DMS153 treated with DMSO at 0.1 percent for 48 hours (cell line): ENCODE measurements around the gene CAMK2B.

Experiments
- DNase-seq: peaks from one replicate; lab custom pipeline; 2025; ENCODE audit not compliant: unreplicated experiment; lab: John Stamatoyannopoulos, UW

The CAMK2B gene

DNA sequence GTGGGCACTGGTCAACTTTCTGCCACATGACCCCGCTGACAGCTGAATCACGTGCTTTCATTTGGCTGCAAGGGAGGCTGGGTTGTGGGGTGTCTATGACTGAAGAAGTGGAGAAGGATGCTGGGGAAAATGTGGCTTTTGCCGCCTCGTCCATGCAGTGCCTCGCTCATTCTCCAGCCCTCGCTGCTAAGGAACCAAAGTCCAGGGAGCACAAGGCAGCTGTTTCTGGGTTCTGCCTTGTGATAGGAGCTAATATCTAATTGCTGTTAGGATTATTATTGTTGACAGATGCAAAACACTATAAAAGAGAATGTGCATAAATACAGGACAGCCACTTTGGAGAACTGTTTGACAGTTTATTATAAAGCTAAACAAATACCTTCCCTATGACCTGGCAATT, 4.9 kb upstream of the CAMK2B start:
- DNase-seq: no peak

- DNase-seq: no peak
Observed at GRCh38 chr7:44329888-44330287, 4.5 kb upstream of the CAMK2B start.

GRCh38 chr7:44329081-44329480, 3.7 kb upstream of the CAMK2B start:
- DNase-seq: no peak

GRCh38 chr7:44327981-44328380, 2.6 kb upstream of the CAMK2B start:
- DNase-seq: no peak

GRCh38 chr7:44326261-44327125, 1.1 kb upstream of the CAMK2B start:
- DNase-seq: no peak

DNA sequence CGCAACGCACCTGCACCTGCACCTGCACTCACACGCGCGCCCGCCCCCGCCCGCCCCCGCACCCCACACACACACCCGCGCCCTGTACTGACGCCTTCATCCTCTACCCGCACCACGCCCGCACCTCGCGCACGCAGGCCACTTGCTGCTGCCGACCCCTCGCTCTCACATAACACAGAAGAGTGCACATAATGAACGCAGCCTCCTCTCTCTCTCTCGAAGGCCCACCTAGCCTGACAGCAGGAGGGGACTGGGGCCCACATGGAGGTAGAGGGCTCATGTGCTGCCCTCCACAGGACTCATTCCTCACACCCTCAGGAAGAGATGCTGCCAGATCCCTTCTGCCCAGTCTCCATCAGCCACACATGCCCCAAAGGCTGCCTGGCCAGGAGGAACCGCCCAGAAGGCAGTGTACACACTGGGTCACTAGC, 432 bp upstream of the CAMK2B start:
- no peak for DNase-seq

- DNase-seq: no peak
Observed at GRCh38 chr7:44324481-44325200, 753 bp downstream of the CAMK2B start.

DNA sequence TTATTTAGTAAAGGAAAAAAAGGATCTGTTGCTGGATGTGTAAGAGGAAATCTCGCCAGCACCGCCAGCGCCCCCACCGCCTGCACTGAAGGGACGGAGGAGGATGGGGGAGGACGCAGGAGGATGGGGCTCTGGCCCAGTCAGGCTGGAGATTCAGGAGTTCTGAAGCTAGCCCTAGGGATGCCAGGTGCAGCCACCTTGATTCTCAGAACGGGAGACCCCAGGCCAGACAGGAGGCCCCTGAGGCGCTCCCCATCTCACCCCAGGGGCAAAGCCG, 1.3 kb downstream of the CAMK2B start:
- DNase-seq: no peak

GRCh38 chr7:44323381-44324203, 1.8 kb downstream of the CAMK2B start:
- DNase-seq: no peak

- DNase-seq: no peak
Observed at GRCh38 chr7:44322631-44323363, 2.6 kb downstream of the CAMK2B start.

GRCh38 chr7:44321796-44322195, 3.6 kb downstream of the CAMK2B start:
- no peak for DNase-seq

DNA sequence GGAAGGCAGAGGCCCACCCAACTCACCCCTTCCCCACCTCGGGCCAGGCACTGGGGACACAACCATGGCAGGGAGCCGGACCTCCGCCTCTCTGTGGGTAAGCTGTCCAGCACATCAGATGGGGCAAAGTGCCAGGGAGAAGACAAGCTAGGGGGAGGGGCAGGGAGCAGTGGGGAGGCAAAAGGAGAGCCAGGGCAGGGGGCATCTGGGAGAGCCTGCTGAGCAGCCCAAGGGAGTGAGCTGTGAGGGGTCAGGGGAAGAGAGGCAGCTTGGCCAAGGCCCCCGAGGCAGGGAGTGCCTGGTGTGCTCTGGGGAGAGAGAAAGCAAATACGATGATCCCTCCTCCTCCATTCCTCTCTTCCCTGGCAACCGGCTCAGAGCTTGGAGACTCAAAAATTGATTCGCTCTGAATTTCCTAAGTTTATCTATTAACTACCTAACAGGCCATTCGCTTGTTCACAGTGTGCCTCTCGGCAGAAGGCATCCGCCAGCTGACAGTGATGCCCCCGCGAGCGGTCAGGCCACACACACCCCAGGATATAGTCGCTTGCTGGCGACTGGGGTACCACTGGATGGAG, 4.5 kb downstream of the CAMK2B start:
- DNase-seq: no peak

DNA sequence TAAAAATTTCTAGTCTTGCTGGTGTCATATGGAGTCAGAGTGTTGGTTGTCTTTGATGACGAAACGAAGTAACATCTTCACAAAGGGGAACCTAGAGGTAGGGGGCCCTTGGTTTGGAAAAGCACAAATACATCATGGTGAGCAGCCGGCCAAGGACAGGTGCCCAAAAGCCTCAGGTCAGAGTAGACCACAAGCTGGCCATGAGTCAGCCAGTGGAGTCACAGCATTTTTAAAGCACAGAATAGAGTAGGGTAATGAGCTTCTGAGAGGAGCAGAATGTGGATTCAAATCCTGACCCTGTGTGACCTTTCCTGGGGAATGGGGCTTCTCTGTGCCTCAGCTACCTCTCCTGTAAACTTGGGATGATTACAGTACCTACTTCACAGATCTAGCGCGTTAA, 5.3 kb downstream of the CAMK2B start:
- DNase-seq: no peak

GRCh38 chr7:44318332-44318731, 7.1 kb downstream of the CAMK2B start:
- no peak for DNase-seq

- DNase-seq: no peak
Observed at GRCh38 chr7:44315301-44315903, 10.0 kb downstream of the CAMK2B start.

DNA sequence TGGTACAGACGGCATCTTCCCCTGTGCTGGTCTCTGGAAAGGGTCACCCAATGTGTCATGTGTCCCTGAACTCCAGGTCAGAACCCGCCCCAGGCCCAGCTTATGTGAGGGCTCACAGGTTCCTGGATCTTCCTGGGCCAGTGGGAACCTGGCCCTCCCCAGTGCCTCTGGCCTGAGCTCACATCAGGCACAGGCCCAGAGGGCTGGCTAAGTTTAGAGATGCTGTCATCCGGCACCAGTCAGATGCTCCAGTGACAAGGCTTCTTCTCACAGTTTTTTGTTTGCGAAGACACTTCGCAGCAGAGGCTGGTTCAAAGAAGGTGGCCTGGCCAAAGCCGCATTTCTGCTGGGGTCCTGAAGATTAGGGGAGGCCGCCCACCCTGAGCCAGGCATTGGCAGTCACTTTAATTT, 11.8 kb downstream of the CAMK2B start:
- DNase-seq: no peak

DNA sequence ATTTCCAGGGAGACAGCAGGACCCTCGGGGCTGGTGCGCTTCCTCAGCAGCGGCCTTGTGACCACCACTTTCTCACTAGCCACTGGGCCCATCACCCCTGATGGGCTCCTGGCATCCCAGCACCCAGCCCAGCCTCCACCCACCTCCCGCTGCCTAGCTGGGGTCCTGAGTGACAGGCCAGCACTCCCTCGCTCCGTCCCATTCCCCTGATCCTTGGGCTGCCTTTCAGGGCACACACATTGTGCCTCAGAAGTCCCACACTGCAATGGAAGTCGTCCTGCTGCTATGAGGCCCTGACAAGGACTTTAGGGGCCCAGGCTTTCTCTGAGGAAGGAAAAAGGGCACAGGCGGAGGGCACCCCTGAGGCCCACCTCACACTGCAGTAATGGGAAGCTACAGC, 12.4 kb downstream of the CAMK2B start:
- DNase-seq: no peak

DNA sequence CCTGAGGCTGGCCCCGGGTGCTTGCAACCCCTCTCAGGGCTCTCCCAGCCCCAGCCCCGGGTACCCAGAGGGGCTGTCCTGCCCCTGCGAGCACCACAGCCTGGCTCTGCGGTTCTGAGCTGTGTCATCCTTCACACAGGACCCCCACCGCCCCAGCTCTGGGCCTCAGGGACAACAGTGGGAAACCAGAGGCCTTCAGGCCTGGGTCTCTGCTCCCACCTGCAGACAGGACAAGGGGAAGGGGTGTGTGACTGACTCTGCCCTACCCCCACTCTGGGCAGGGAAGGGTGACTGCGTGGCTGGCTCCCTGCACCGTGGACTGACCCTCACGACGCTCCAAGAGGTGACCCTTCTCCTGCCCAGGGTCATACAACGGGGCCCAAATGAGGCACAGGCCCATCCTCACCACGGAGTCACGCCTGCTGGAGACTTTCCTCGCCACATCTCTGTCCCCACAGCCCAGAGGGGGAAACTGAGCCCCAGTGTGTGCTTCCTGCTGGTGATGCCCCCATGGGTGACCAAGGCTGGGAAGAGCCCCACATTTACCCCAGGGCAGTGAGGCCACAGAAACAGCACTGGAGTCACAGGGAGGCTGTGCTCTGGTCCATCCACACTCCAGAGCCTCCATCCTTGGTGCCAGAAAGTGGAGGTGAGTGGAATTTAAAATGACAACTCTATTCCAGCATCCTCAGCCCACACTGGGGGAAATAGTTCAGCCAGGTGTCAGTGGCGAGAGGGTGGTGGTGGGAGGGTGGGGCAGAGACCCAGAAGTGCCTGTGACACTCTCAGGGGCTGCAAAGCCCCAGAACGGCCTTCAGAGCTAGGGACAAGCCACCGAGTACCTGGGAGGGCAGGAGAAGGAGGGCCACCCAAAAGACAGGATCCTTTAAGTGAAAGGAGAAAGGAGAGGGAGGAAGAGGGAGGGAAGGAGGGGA, 13.6 kb downstream of the CAMK2B start:
- no peak for DNase-seq

DNA sequence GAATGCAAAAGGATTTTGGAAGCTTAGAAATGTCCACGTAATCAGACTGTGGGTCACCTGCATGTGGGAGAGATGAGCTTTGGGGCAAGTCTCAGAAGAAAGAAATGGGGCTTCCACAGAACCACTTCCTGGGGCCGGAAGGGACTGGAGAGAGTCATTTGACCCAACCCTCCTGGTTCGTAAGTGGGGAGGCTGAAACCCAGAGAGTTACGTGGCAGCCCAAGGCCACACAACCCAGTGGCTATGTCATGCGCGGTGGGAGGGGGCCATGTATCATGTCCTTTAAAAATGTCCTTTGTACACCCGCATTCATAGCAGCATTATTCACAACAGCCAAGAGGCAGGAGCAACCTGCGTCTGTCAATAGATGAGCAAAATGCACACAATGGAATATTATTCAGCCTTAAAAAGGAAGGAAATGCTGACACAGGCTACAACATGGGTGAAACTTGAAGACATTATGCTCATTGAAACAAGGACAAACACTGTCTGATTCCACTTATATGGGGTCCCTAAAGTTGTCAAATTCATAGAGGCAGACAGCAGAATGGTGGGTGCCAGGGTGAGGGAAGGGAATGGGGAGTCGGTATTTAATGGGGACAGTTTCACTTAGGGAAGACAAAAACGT, 15.1 kb downstream of the CAMK2B start:
- DNase-seq: no peak
